A673 (cell line): ENCODE results near the gene SHQ1. TPM values are rescaled to one million over a fixed set of nuclear protein-coding genes. Genes with fewer than 3 reads are reported as not detected.

Experiments used
- BruUV-seq: library from RNA; stranded (reverse); fragments of 400-500 nt; replicated peaks from 2 replicates; lab custom pipeline; 2021; lab: Mats Ljungman, UMichigan
- CTCF ChIA-PET: fragments of 300-600 bp; sonication (Branson Sonifier 250); formaldehyde crosslinking; loops from one replicate; lab custom pipeline; 2022; ENCODE audit warnings: antibody characterized with exemption; lab: Charles Lee
- POLR2A ChIA-PET: fragments of 300-600 bp; sonication (Branson Sonifier 250); formaldehyde crosslinking; loops from one replicate; lab custom pipeline; 2022; ENCODE audit warnings: antibody characterized with exemption; ENCODE audit not compliant: low non-redundant PET; lab: Charles Lee
- DNase-seq: peaks from one replicate; pipeline ENCODE4 v3.0.0-alpha.2; 2015; ENCODE audit warnings: low spot score
- H3K27ac ChIP-seq: fragments of 200-600 bp; sonication (generic); 2 replicates; pipeline ENCODE4 v1.5.1; 2016; ENCODE audit warnings: mixed run types, low read depth, mild to moderate bottlenecking, mixed read lengths, antibody characterized with exemption, low read length; ENCODE audit not compliant: poor library complexity, severe bottlenecking
- H3K27me3 ChIP-seq: fragments of 200-600 bp; sonication (generic); replicated peaks from 2 replicates; pipeline ENCODE4 v1.6.1; 2017; ENCODE audit warnings: mixed run types, low read depth, mild to moderate bottlenecking, mixed read lengths, antibody characterized with exemption, low read length; ENCODE audit not compliant: insufficient read depth, poor library complexity
- H3K36me3 ChIP-seq: fragments of 200-600 bp; sonication (generic); 2 replicates; pipeline ENCODE4 v1.6.1; 2016; ENCODE audit warnings: mixed run types, mild to moderate bottlenecking, mixed read lengths, antibody characterized with exemption, low read length; ENCODE audit not compliant: insufficient read depth, poor library complexity, severe bottlenecking
- H3K4me1 ChIP-seq: fragments of 200-600 bp; sonication (generic); 2 replicates; pipeline ENCODE4 v1.6.1; 2017; ENCODE audit warnings: mixed run types, mild to moderate bottlenecking, mixed read lengths, antibody characterized with exemption, low read length; ENCODE audit not compliant: insufficient read depth, poor library complexity, severe bottlenecking
- H3K4me3 ChIP-seq: fragments of 200-600 bp; sonication (generic); 2 replicates; pipeline ENCODE4 v1.5.1; 2016; ENCODE audit warnings: low read depth, mixed run types, mild to moderate bottlenecking, mixed read lengths, low read length; ENCODE audit not compliant: poor library complexity, severe bottlenecking
- H3K9me3 ChIP-seq: fragments of 200-600 bp; sonication (generic); 2 replicates; pipeline ENCODE4 v1.6.1; 2016; ENCODE audit warnings: mixed run types, low read depth, mild to moderate bottlenecking, mixed read lengths, antibody characterized with exemption, low read length; ENCODE audit not compliant: poor library complexity, severe bottlenecking
- CTCF ChIP-seq: fragments of 300-800, 200-600 bp; sonication (generic); conservative IDR thresholded peaks from 2 replicates; pipeline ENCODE4 v1.5.1; 2017; ENCODE audit warnings: low read depth, mild to moderate bottlenecking, antibody characterized with exemption, low read length, moderate library complexity, mixed read lengths
- EZH2 ChIP-seq: fragments of 200-600 bp; sonication (generic); IDR thresholded peaks from 2 replicates; pipeline ENCODE4 v1.6.1; 2017; ENCODE audit warnings: borderline replicate concordance, low read depth, mild to moderate bottlenecking, mixed read lengths, antibody characterized with exemption, low read length; ENCODE audit not compliant: poor library complexity, severe bottlenecking
- intact Hi-C: fragments of 100-400 bp; cut with micrococcal nuclease; formaldehyde crosslinking; loops from one replicate; pipeline ENCODE4 v1.10.0; 2022; ENCODE audit not compliant: unreplicated experiment
- total RNA-seq: library from RNA; stranded (reverse); gene quantifications from 2 replicates; pipeline ENCODE4 v1.2.3, GENCODE V29; 2021

The SHQ1 gene
- total RNA-seq, 1 experiment from 2014 or later = 24.3 TPM

- CTCF ChIA-PET = no interaction called here
- POLR2A ChIA-PET = no interaction called here
- no TSS peak for BruUV-seq
- Histone ChIP-seq H3K27me3 (no peaks in the 10 kb centered on the region), H3K9me3 (no peaks in the 10 kb centered on the region), H3K4me3 (no peak overlapping the region), H3K27ac (no peak overlapping the region), H3K36me3 (no peaks in the 10 kb centered on the region), H3K4me1 (no peaks in the 10 kb centered on the region)
- no peak for TF ChIP-seq CTCF
- no peak for TF ChIP-seq EZH2
- intact Hi-C loops = no loop called here
- DNase-seq = no peak
These were observed 43.9 kb downstream of the SHQ1 start for GRCh38 chr3:72804361-72804760.

- ChIA-PET POLR2A (no interaction called here), CTCF (no interaction called here)
- H3K27ac ChIP-seq = no peak overlapping the region
- H3K4me3 ChIP-seq = no peak overlapping the region
- H3K4me1 ChIP-seq = no peaks in the 10 kb centered on the region
- no TSS peak for BruUV-seq
- H3K9me3 ChIP-seq = no peaks in the 10 kb centered on the region
- TF ChIP-seq EZH2 (no peak), CTCF (no peak)
- DNase-seq = no peak
- no peaks in the 10 kb centered on the region for H3K36me3 ChIP-seq
- no peaks in the 10 kb centered on the region for H3K27me3 ChIP-seq
- intact Hi-C loops = no loop called here
These were observed 44.7 kb downstream of the SHQ1 start for GRCh38 chr3:72803573-72803972.

- H3K4me1 ChIP-seq = peaks cover 4% of the 10 kb centered on the region
- no peaks in the 10 kb centered on the region for H3K9me3 ChIP-seq
- no peaks in the 10 kb centered on the region for H3K27me3 ChIP-seq
- intact Hi-C loops = no loop called here
- POLR2A ChIA-PET = no interaction called here
- no peak for DNase-seq
- no TSS peak for BruUV-seq
- H3K4me3 ChIP-seq = no peak overlapping the region
- no peak overlapping the region for H3K27ac ChIP-seq
- H3K36me3 ChIP-seq = no peaks in the 10 kb centered on the region
- CTCF ChIA-PET = no interaction called here
- TF ChIP-seq EZH2 (no peak), CTCF (no peak)
These were observed 46.2 kb downstream of the SHQ1 start for GRCh38 chr3:72802001-72802400.
